ENCODE data around the gene CIT. TPM values are rescaled to one million over a fixed set of nuclear protein-coding genes. Genes with fewer than 3 reads are reported as not detected.

Gene CIT
- total RNA-seq, 1 donor from 2014 or later: 98.5 TPM

DNA sequence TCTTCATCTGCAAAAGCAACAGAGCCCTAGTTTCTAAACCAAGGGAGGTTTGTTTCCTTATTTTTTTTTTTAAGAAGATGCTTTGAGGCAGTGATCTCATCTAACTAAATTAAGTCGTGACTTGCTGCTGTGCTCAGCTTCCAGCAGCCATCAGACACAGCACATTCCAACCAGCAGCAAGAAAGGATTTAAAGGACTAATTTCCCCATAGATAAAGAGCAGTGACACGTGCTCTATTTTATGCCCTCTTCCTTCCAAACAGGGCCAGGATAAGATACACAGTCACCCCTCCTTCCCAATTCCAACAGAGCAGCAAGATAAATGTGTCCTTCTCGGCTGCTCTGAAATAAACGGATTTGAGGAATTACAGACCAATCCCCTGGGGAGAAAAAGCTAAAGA is 127.5 kb downstream of the CIT start:
- Mint-ChIP-seq H3K4me1 (peaks cover 19% of the 10 kb centered on the region), H3K27ac (no peak overlapping the region), H3K4me3 (no peak overlapping the region), H3K9me3 (peaks cover 18% of the 10 kb centered on the region), H3K27me3 (ENCODE audit: insufficient read depth, low read depth) (peaks cover 5% of the 10 kb centered on the region), H3K36me3 (peaks cover 56% of the 10 kb centered on the region)
- H3K4me3 ChIP-seq: no peak overlapping the region
- peaks cover 8% of the 10 kb centered on the region for H3K9me3 ChIP-seq (ENCODE audit: low read depth)
- peak; percentile 33 for DNase-seq (ENCODE audit: low spot score)
- H2AFZ ChIP-seq (replicated peaks): no peak overlapping the region
- no peaks in the 10 kb centered on the region for H3K27me3 ChIP-seq
- H3K4me1 ChIP-seq: peaks cover 9% of the 10 kb centered on the region
- H4K20me1 ChIP-seq (ENCODE audit: low read depth): no peaks in the 10 kb centered on the region
- no peak overlapping the region for H3K4me2 ChIP-seq
- peak overlapping the region; percentile 57 for H3K27ac ChIP-seq
- TF ChIP-seq EZH2phosphoT487 (IDR thresholded peaks at IDR 0.05) (no peak), EZH2 (IDR thresholded peaks at IDR 0.05) (no peak), CTCF (IDR thresholded peaks at IDR 0.05) (no peak)
- H3K9ac ChIP-seq: no peak overlapping the region
- H3K36me3 ChIP-seq: peaks cover 16% of the 10 kb centered on the region
- peaks cover 12% of the 10 kb centered on the region for H3F3A ChIP-seq (ENCODE audit: low read depth)
- H3K79me2 ChIP-seq (ENCODE audit: low read depth): no peaks in the 10 kb centered on the region

GRCh38 chr12:119748497-119748896 is 128.6 kb downstream of the CIT start:
- Histone ChIP-seq H3K4me3 (no peak overlapping the region), H2AFZ (replicated peaks) (no peak overlapping the region)
- peaks cover 53% of the 10 kb centered on the region for H3K36me3 Mint-ChIP-seq

DNA sequence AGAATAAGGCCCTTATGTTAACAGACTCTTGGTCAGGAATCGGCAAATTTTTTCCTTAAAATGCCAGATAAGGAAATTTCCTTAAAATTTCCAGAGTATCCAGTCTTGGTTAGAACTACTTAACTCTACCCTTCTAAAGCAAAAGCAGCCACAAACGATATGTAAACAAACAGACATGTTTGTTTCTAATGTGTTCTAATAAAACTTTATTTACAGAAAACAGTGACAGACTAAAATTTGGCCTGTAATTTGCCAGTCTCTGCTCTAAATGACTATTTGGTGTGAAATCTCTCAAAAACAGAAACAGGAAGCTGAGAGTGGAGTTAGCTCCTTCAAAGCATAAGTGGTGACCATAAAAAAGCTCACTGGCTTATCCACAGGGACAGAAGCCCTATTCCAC is 131.0 kb downstream of the CIT start:
- Histone ChIP-seq H3F3A (ENCODE audit: low read depth) (peaks cover 12% of the 10 kb centered on the region), H2AFZ (replicated peaks) (no peak overlapping the region), H3K9ac (no peak overlapping the region), H3K4me2 (no peak overlapping the region), H4K20me1 (ENCODE audit: low read depth) (no peaks in the 10 kb centered on the region), H3K9me3 (ENCODE audit: low read depth) (peaks cover 8% of the 10 kb centered on the region), H3K27me3 (no peaks in the 10 kb centered on the region), H3K4me1 (peaks cover 9% of the 10 kb centered on the region), H3K36me3 (peaks cover 42% of the 10 kb centered on the region), H3K4me3 (no peak overlapping the region), H3K27ac (no peak overlapping the region), H3K79me2 (ENCODE audit: low read depth) (no peaks in the 10 kb centered on the region)
- no peak overlapping the region for H3K27ac Mint-ChIP-seq
- peaks cover 28% of the 10 kb centered on the region for H3K9me3 Mint-ChIP-seq
- no peaks in the 10 kb centered on the region for H3K27me3 Mint-ChIP-seq (ENCODE audit: insufficient read depth, low read depth)
- no peak for DNase-seq (ENCODE audit: low spot score)
- peaks cover 19% of the 10 kb centered on the region for H3K4me1 Mint-ChIP-seq
- no peak for TF ChIP-seq EZH2phosphoT487 (IDR thresholded peaks at IDR 0.05)
- no peak for TF ChIP-seq EZH2 (IDR thresholded peaks at IDR 0.05)
- no peak for TF ChIP-seq CTCF (IDR thresholded peaks at IDR 0.05)
- H3K36me3 Mint-ChIP-seq: peaks cover 53% of the 10 kb centered on the region
- H3K4me3 Mint-ChIP-seq: no peak overlapping the region

More at GRCh38 chr12:119748497-119748896, 128.6 kb downstream of the CIT start:
- H3K4me1 ChIP-seq: peaks cover 9% of the 10 kb centered on the region
- H3K27me3 ChIP-seq: no peaks in the 10 kb centered on the region
- H3K4me1 Mint-ChIP-seq: peaks cover 19% of the 10 kb centered on the region
- no peaks in the 10 kb centered on the region for H3K79me2 ChIP-seq (ENCODE audit: low read depth)
- no peak for DNase-seq (ENCODE audit: low spot score)
- H3K4me2 ChIP-seq: no peak overlapping the region
- H3K9me3 ChIP-seq (ENCODE audit: low read depth): peaks cover 8% of the 10 kb centered on the region
- no peak overlapping the region for H3K4me3 Mint-ChIP-seq
- TF ChIP-seq EZH2phosphoT487 (IDR thresholded peaks at IDR 0.05): no peak
- TF ChIP-seq CTCF (IDR thresholded peaks at IDR 0.05): no peak
- TF ChIP-seq EZH2 (IDR thresholded peaks at IDR 0.05): no peak
- H3K9ac ChIP-seq: no peak overlapping the region
- H3F3A ChIP-seq (ENCODE audit: low read depth): peaks cover 12% of the 10 kb centered on the region
- no peak overlapping the region for H3K27ac ChIP-seq
- H3K27ac Mint-ChIP-seq: peak overlapping the region; percentile 6
- H3K36me3 ChIP-seq: peaks cover 28% of the 10 kb centered on the region
- peaks cover 2% of the 10 kb centered on the region for H3K27me3 Mint-ChIP-seq (ENCODE audit: insufficient read depth, low read depth)
- no peaks in the 10 kb centered on the region for H4K20me1 ChIP-seq (ENCODE audit: low read depth)
- peaks cover 26% of the 10 kb centered on the region for H3K9me3 Mint-ChIP-seq

Data from neural progenitor cell (in vitro differentiated cells).